Glutamatergic neuron (in vitro differentiated cells): Measurements from ENCODE around the gene STARD3. TPM values are rescaled to one million over a fixed set of nuclear protein-coding genes. Genes with fewer than 3 reads are reported as not detected.

ENCODE experiments used
- DNase-seq: peaks from one replicate; pipeline ENCODE4 v3.0.0; 2022
- H3K27ac Mint-ChIP-seq: one replicate; pipeline ENCODE4 v1.8.0; 2020; ENCODE audit warnings: mild to moderate bottlenecking, mixed read lengths, inconsistent platforms; ENCODE audit not compliant: unreplicated experiment
- H3K27me3 Mint-ChIP-seq: one replicate; pipeline ENCODE4 v1.8.0; 2020; ENCODE audit warnings: mild to moderate bottlenecking, moderate library complexity, mixed read lengths, inconsistent platforms; ENCODE audit not compliant: unreplicated experiment
- H3K36me3 Mint-ChIP-seq: one replicate; pipeline ENCODE4 v1.8.0; 2020; ENCODE audit warnings: mild to moderate bottlenecking, mixed read lengths, inconsistent platforms; ENCODE audit not compliant: unreplicated experiment
- H3K4me1 Mint-ChIP-seq: one replicate; pipeline ENCODE4 v1.8.0; 2020; ENCODE audit warnings: mild to moderate bottlenecking, low read depth, mixed read lengths, inconsistent platforms; ENCODE audit not compliant: unreplicated experiment
- H3K4me3 Mint-ChIP-seq: one replicate; pipeline ENCODE4 v1.8.0; 2020; ENCODE audit warnings: mild to moderate bottlenecking, mixed read lengths, inconsistent platforms; ENCODE audit not compliant: unreplicated experiment
- H3K9me3 Mint-ChIP-seq: one replicate; pipeline ENCODE4 v1.8.0; 2020; ENCODE audit warnings: mild to moderate bottlenecking, moderate library complexity, mixed read lengths, inconsistent platforms; ENCODE audit not compliant: unreplicated experiment
- CTCF ChIP-seq: fragments of 200-600 bp; sonication (generic); IDR thresholded peaks from one replicate; pipeline ENCODE4 v1.5.0; 2021; ENCODE audit not compliant: partially characterized antibody, unreplicated experiment
- total RNA-seq: library from RNA; stranded (reverse); fragmentation: NEBNext Ultra II Directional; extraction: Animal tissue kit (Norgen Biotek cat#: 25700); gene quantifications from one replicate; pipeline ENCODE4 v1.2.1, GENCODE V29; 2021; ENCODE audit not compliant: unreplicated experiment

The STARD3 gene
- total RNA-seq, 1 donor from 2014 or later = 48.0 TPM

- peak; percentile 100 for TF ChIP-seq CTCF
- Mint-ChIP-seq H3K27ac (no peak overlapping the region), H3K4me1 (no peaks in the 10 kb centered on the region), H3K27me3 (peaks cover 10% of the 10 kb centered on the region), H3K4me3 (no peak overlapping the region), H3K9me3 (peaks cover 4% of the 10 kb centered on the region), H3K36me3 (no peaks in the 10 kb centered on the region)
- DNase-seq = peak; percentile 90
Measured at GRCh38 chr17:39621523-39622379, 15.2 kb upstream of the STARD3 start.

GRCh38 chr17:39622380-39623006, 14.5 kb upstream of the STARD3 start:
- DNase-seq = no peak
- no peak for TF ChIP-seq CTCF
- peaks cover 10% of the 10 kb centered on the region for H3K27me3 Mint-ChIP-seq
- H3K9me3 Mint-ChIP-seq = peaks cover 4% of the 10 kb centered on the region
- H3K27ac Mint-ChIP-seq = no peak overlapping the region
- no peaks in the 10 kb centered on the region for H3K4me1 Mint-ChIP-seq
- H3K4me3 Mint-ChIP-seq = no peak overlapping the region
- no peaks in the 10 kb centered on the region for H3K36me3 Mint-ChIP-seq

- TF ChIP-seq CTCF = peak; percentile 97
- H3K27me3 Mint-ChIP-seq = peaks cover 10% of the 10 kb centered on the region
Measured at GRCh38 chr17:39623356-39623950, 13.5 kb upstream of the STARD3 start.

GRCh38 chr17:39624313-39624712, 12.6 kb upstream of the STARD3 start:
- Mint-ChIP-seq H3K36me3 (no peaks in the 10 kb centered on the region), H3K27ac (no peak overlapping the region), H3K27me3 (peaks cover 10% of the 10 kb centered on the region), H3K4me1 (no peaks in the 10 kb centered on the region), H3K9me3 (peaks cover 4% of the 10 kb centered on the region), H3K4me3 (no peak overlapping the region)
- no peak for TF ChIP-seq CTCF
- no peak for DNase-seq

More at GRCh38 chr17:39623356-39623950, 13.5 kb upstream of the STARD3 start:
- peak; percentile 94 for DNase-seq
- Mint-ChIP-seq H3K9me3 (peaks cover 4% of the 10 kb centered on the region), H3K36me3 (no peaks in the 10 kb centered on the region), H3K4me3 (no peak overlapping the region), H3K4me1 (no peaks in the 10 kb centered on the region), H3K27ac (no peak overlapping the region)
